H1 (cell line): ENCODE measurements around the gene SSH2. TPM values are rescaled to one million over a fixed set of nuclear protein-coding genes. Genes with fewer than 3 reads are reported as not detected.

Source experiments
- CTCF ChIA-PET: fragments of 300-600 bp; sonication (Branson Sonifier 250); formaldehyde crosslinking; loops from one replicate; lab custom pipeline; 2021; ENCODE audit not compliant: partially characterized antibody; lab: Charles Lee
- POLR2A ChIA-PET: fragments of 300-600 bp; sonication (Branson Sonifier 250); formaldehyde crosslinking; loops from one replicate; lab custom pipeline; 2021; ENCODE audit warnings: inconsistent platforms; ENCODE audit not compliant: partially characterized antibody; lab: Charles Lee
- DNase-seq, 2 experiments: peaks; one replicate each; pipeline versions ENCODE4 v3.0.0 to v3.0.0-alpha.2; 2010 to 2022; ENCODE audit warnings: low spot score in 2 of 2, low read depth in 1 of 2, mixed read lengths in 1 of 2
- FAIRE-seq: peaks from 2 replicates; lab custom pipeline; 2011; peaks lifted over from hg19 to GRCh38; lab: Jason Lieb, UNC
- H2AFZ ChIP-seq: 2 replicates; pipeline ENCODE4 v1.8.1; 2012; ENCODE audit warnings: low read length, inconsistent platforms
- H2AK5ac ChIP-seq: 2 replicates; pipeline ENCODE4 v1.6.1; 2013; ENCODE audit warnings: low read depth, low read length
- H2BK120ac ChIP-seq: replicated peaks from 2 replicates; pipeline ENCODE3; 2013; ENCODE audit warnings: low read depth, low read length, inconsistent platforms
- H2BK12ac ChIP-seq: 2 replicates; pipeline ENCODE4 v1.6.1; 2013; ENCODE audit warnings: low read depth, low read length
- H2BK15ac ChIP-seq: 2 replicates; pipeline ENCODE4 v1.6.1; 2013; ENCODE audit warnings: low read length
- H2BK20ac ChIP-seq: 2 replicates; pipeline ENCODE4 v1.6.1; 2013; ENCODE audit warnings: low read length
- H2BK5ac ChIP-seq: 2 replicates; pipeline ENCODE4 v1.6.1; 2013; ENCODE audit warnings: low read depth, low read length
- H3K14ac ChIP-seq: 2 replicates; pipeline ENCODE4 v1.6.1; 2013; ENCODE audit warnings: inconsistent platforms; ENCODE audit not compliant: insufficient read length
- H3K18ac ChIP-seq: 2 replicates; pipeline ENCODE4 v1.6.1; 2013; ENCODE audit warnings: low read length; ENCODE audit errors: extremely low read depth
- H3K23ac ChIP-seq: 2 replicates; pipeline ENCODE4 v1.6.1; 2013; ENCODE audit warnings: inconsistent platforms; ENCODE audit not compliant: insufficient read length
- H3K23me2 ChIP-seq: 2 replicates; pipeline ENCODE4 v1.6.1; 2013; ENCODE audit warnings: low read depth, low read length
- H3K27ac ChIP-seq: 2 replicates; pipeline ENCODE4 v1.6.1; 2011; ENCODE audit warnings: low read depth, low read length, inconsistent platforms
- H3K27me3 ChIP-seq, 4 experiments: replicated peaks in 1 of 4; 1 replicate in 1 of 4; 2 replicates in 3 of 4; pipeline versions ENCODE4 v1.6.1 to v1.8.1; 2011 to 2013; ENCODE audit warnings: low read length in 3 of 4, mild to moderate bottlenecking in 3 of 4, inconsistent platforms in 2 of 4, mixed read lengths in 2 of 4, moderate library complexity in 1 of 4; ENCODE audit not compliant: control insufficient read depth in 3 of 4, insufficient read depth in 3 of 4; ENCODE audit errors: extremely low read depth in 1 of 4
- H3K36me3 ChIP-seq, 4 experiments: 2 replicates each; pipeline versions ENCODE4 v1.6.1 to v1.8.1; 2011 to 2013; ENCODE audit warnings: mild to moderate bottlenecking in 4 of 4, low read length in 3 of 4, moderate library complexity in 2 of 4, control low read depth in 1 of 4, inconsistent platforms in 1 of 4; ENCODE audit not compliant: insufficient read depth in 4 of 4, control insufficient read depth in 2 of 4
- H3K4ac ChIP-seq: replicated peaks from 2 replicates; pipeline ENCODE3; 2013; ENCODE audit warnings: low read length, low read depth, mixed read lengths, inconsistent platforms; ENCODE audit not compliant: insufficient read length
- H3K4me1 ChIP-seq, 4 experiments: replicated peaks in 1 of 4; 1 replicate in 1 of 4; 2 replicates in 3 of 4; pipeline versions ENCODE4 v1.6.1 to v1.8.1; 2011 to 2013; ENCODE audit warnings: low read length in 3 of 4, inconsistent platforms in 2 of 4, mixed read lengths in 1 of 4; ENCODE audit not compliant: insufficient read depth in 4 of 4, control insufficient read depth in 3 of 4
- H3K4me2 ChIP-seq, 2 experiments: 2 replicates each; pipeline versions ENCODE4 v1.6.1 to v1.8.1; 2011 to 2013; ENCODE audit warnings: low read depth in 2 of 2, low read length in 2 of 2, control low read depth in 1 of 2, inconsistent platforms in 1 of 2, mild to moderate bottlenecking in 1 of 2; ENCODE audit not compliant: insufficient read depth in 1 of 2
- H3K4me3 ChIP-seq, 4 experiments: fragments of 200-600, 300-600 bp in 1 of 4; sonication (generic), shearing (Covaris generic), sonication (Bioruptor Twin) in 1 of 4; 2 replicates each; pipeline versions ENCODE4 v1.5.1 to v1.8.1; 2011 to 2016; ENCODE audit warnings: low read length in 4 of 4, low read depth in 3 of 4, control low read depth in 2 of 4, inconsistent platforms in 2 of 4, mild to moderate bottlenecking in 2 of 4, mixed read lengths in 1 of 4, moderate library complexity in 1 of 4; ENCODE audit not compliant: insufficient read depth in 2 of 4; ENCODE audit errors: extremely low read depth in 1 of 4
- H3K56ac ChIP-seq: replicated peaks from 2 replicates; pipeline ENCODE3; 2013; ENCODE audit warnings: low read depth, mild to moderate bottlenecking, mixed read lengths, low read length, inconsistent platforms; ENCODE audit not compliant: insufficient read length
- H3K79me1 ChIP-seq: 2 replicates; pipeline ENCODE4 v1.6.1; 2013; ENCODE audit warnings: low read depth, low read length, control low read depth
- H3K79me2 ChIP-seq, 2 experiments: 2 replicates each; pipeline versions ENCODE4 v1.6.1 to v1.8.1; 2012 to 2013; ENCODE audit warnings: low read length in 2 of 2, mild to moderate bottlenecking in 2 of 2, inconsistent platforms in 1 of 2; ENCODE audit not compliant: insufficient read depth in 2 of 2, control insufficient read depth in 1 of 2
- H3K9ac ChIP-seq, 4 experiments: replicated peaks in 1 of 4; 1 replicate in 1 of 4; 2 replicates in 3 of 4; pipeline versions ENCODE4 v1.6.1 to v1.8.1; 2011 to 2013; ENCODE audit warnings: low read depth in 3 of 4, low read length in 3 of 4, control low read depth in 2 of 4, mild to moderate bottlenecking in 2 of 4, moderate library complexity in 2 of 4, inconsistent platforms in 1 of 4; ENCODE audit errors: extremely low read depth in 1 of 4
- H3K9me3 ChIP-seq, 2 experiments: 2 replicates each; pipeline versions ENCODE4 v1.6.1 to v1.8.1; 2012 to 2013; ENCODE audit warnings: mild to moderate bottlenecking in 2 of 2, moderate library complexity in 2 of 2, control low read depth in 1 of 2, inconsistent platforms in 1 of 2, low read depth in 1 of 2, low read length in 1 of 2, mixed read lengths in 1 of 2; ENCODE audit not compliant: insufficient read depth in 2 of 2
- H4K20me1 ChIP-seq, 2 experiments: replicated peaks in 1 of 2; 2 replicates each; pipeline versions ENCODE3 to v1.8.1; 2011 to 2013; ENCODE audit warnings: inconsistent platforms in 2 of 2, low read length in 2 of 2, mild to moderate bottlenecking in 1 of 2; ENCODE audit not compliant: insufficient read depth in 2 of 2, control insufficient read depth in 1 of 2
- H4K5ac ChIP-seq: 2 replicates; pipeline ENCODE4 v1.6.1; 2013; ENCODE audit warnings: low read length, low read depth, mixed read lengths, inconsistent platforms; ENCODE audit not compliant: insufficient read length
- H4K8ac ChIP-seq: 2 replicates; pipeline ENCODE4 v1.8.0; 2013; ENCODE audit warnings: mild to moderate bottlenecking, moderate library complexity, low read length, inconsistent platforms; ENCODE audit not compliant: insufficient read depth; ENCODE audit errors: extremely low read depth
- H4K91ac ChIP-seq: replicated peaks from 2 replicates; pipeline ENCODE3; 2013; ENCODE audit warnings: low read length, mixed read lengths, inconsistent platforms; ENCODE audit not compliant: insufficient read length
- BACH1 ChIP-seq: IDR thresholded peaks from 2 replicates; pipeline ENCODE4 v1.6.1; 2012; ENCODE audit warnings: low read length, improper control_type of control experiment
- JUND ChIP-seq: IDR thresholded peaks from 2 replicates; pipeline ENCODE4 v1.6.1; 2011; ENCODE audit warnings: mild to moderate bottlenecking, improper control_type of control experiment, low read length
- RFX5 ChIP-seq: IDR thresholded peaks from 2 replicates; pipeline ENCODE4 v1.6.1; 2011; ENCODE audit warnings: low read depth, low read length, improper control_type of control experiment, borderline replicate concordance
- RXRA ChIP-seq: IDR thresholded peaks from 2 replicates; pipeline ENCODE4 v1.6.1; 2011; ENCODE audit warnings: low read depth, mild to moderate bottlenecking, low read length, moderate library complexity; ENCODE audit not compliant: insufficient read depth
- SAP30 ChIP-seq: fragments of 300-600 bp; sonication (generic); IDR thresholded peaks from 2 replicates; pipeline ENCODE4 v1.7.1; 2012; ENCODE audit warnings: low read length, moderate library complexity, mild to moderate bottlenecking, inconsistent platforms; ENCODE audit not compliant: insufficient read depth, insufficient replicate concordance
- SIN3A ChIP-seq, 2 experiments: IDR thresholded peaks in 1 of 2; conservative IDR thresholded peaks in 1 of 2; 2 replicates each; pipeline ENCODE4 v1.6.1; 2011 to 2012; ENCODE audit warnings: low read length in 2 of 2, improper control_type of control experiment in 1 of 2, low read depth in 1 of 2, mild to moderate bottlenecking in 1 of 2
- WGBS, 2 experiments: shearing (Covaris generic) in 1 of 2; methylation state at CpG; one replicate each; pipeline versions ENCODE4 v1.1.6 to v1.1.7; 2013 to 2015; ENCODE audit warnings: low lambda C conversion rate in 2 of 2, mixed read lengths in 2 of 2, inconsistent platforms in 1 of 2, low coverage in 1 of 2, missing lambda C conversion rate in 1 of 2; ENCODE audit not compliant: insufficient replicate concordance in 2 of 2, insufficient coverage in 1 of 2, insufficient read length in 1 of 2; ENCODE audit errors: extremely low coverage in 1 of 2, missing lambda C conversion rate in 1 of 2; 5-methylcytosine and 5-hydroxymethylcytosine counted together
- polyA plus RNA-seq, 7 experiments: library from polyadenylated mRNA; depleted of rRNA in 3 of 7; stranded (reverse) in 5 of 7; unstranded in 2 of 7; fragments of >200 nt in 5 of 7; fragments of 200-250 nt in 2 of 7; gene quantifications; 1 replicate in 5 of 7; 2 replicates in 1 of 7; 4 replicates in 1 of 7; pipeline versions ENCODE4 v1.2.1 to v1.2.3, GENCODE V29; 2011 to 2013; ENCODE audit warnings: missing spikeins in 2 of 7, mixed read lengths in 2 of 7
- total RNA-seq: library from RNA; stranded (reverse); fragmentation: NEBNext Ultra II Directional; extraction: Animal tissue kit (Norgen Biotek cat#: 25700); gene quantifications from 2 replicates; pipeline ENCODE4 v1.2.1, GENCODE V29; 2021
- TF ChIP-seq, protein P1 (sequence below): IDR thresholded peaks from 2 replicates; pipeline ENCODE4 v1.6.1; 2012; ENCODE audit warnings: inconsistent platforms

The SSH2 gene
- total and polyA plus RNA-seq, 2 of the 8 experiments (the other 6 are each of a cell fraction or from before 2014, with no cell fraction given) = 5.2 to 15.9 TPM

DNA sequence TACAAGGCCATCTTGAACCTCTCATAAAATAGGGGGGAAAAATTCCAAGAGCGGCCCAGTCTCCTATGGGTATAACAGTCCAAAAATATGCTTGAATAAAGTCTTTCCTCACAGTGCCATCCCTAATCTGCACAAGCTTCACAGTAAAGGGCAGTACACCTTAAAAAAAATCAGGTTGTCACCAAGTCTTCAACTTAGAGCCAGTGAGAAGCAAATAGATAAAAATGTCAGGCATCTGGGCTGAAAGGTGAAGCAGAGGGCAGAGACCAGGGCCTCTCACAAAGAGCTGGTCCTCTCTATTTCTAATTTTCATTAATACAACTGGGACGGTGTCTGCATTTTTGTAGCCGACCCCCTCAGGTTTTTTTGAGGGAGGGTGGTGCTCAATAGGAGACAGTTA lies 82.9 kb downstream of the SSH2 start:
- H3K56ac ChIP-seq = no peak overlapping the region
- no peak overlapping the region for H3K9ac ChIP-seq
- POLR2A ChIA-PET = no interaction called here

More for the DNA sequence above, 82.9 kb downstream of the SSH2 start:
- Histone ChIP-seq H3K4me1 (no peaks in the 10 kb centered on the region; a peak in 1 of 7 replicates), H2BK15ac (no peak overlapping the region), H3K4me3 (no peak overlapping the region), H3K14ac (no peak overlapping the region), H4K8ac (no peak overlapping the region), H3K27me3 (no peaks in the 10 kb centered on the region), H2BK120ac (no peak overlapping the region), H2BK5ac (no peak overlapping the region), H2BK20ac (no peak overlapping the region), H4K20me1 (no peaks in the 10 kb centered on the region), H3K27ac (no peak overlapping the region), H2AFZ (no peak overlapping the region), H3K4ac (no peak overlapping the region), H3K36me3 (no peaks in the 10 kb centered on the region), H3K23ac (no peak overlapping the region), H3K79me2 (no peaks in the 10 kb centered on the region), H3K4me2 (no peak overlapping the region), H4K5ac (no peak overlapping the region), H3K18ac (no peak overlapping the region), H3K23me2 (no peaks in the 10 kb centered on the region), H3K9me3 (no peaks in the 10 kb centered on the region), H3K79me1 (no peaks in the 10 kb centered on the region), H2BK12ac (no peak overlapping the region), H4K91ac (no peak overlapping the region), H2AK5ac (no peak overlapping the region)
- CTCF ChIA-PET = no interaction called here
- FAIRE-seq (no peak), DNase-seq (no peak)
- TF ChIP-seq JUND = no peak
- no peak for TF ChIP-seq BACH1
- TF ChIP-seq RXRA = no peak
- TF ChIP-seq, protein P1, sequence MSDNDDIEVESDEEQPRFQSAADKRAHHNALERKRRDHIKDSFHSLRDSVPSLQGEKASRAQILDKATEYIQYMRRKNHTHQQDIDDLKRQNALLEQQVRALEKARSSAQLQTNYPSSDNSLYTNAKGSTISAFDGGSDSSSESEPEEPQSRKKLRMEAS = no peak
- no peak for TF ChIP-seq SIN3A (conservative IDR thresholded peaks at IDR 0.05 in 1 of 2, IDR thresholded peaks at IDR 0.05 in 1 of 2; ENCODE audit: low read depth in 1 of 2, low read length in 2 of 2)
- no peak for TF ChIP-seq RFX5
- TF ChIP-seq SAP30 = no peak
- WGBS, 2 experiments = 88% methylated on average over 3 of the region's 3 CpGs; no CpG with 5 or more reads in 1 of the 2 experiments
